Measurements from ENCODE around the gene C16orf82.

The C16orf82 gene

GRCh38 chr16:27066668-27067537 is at the start of gene C16orf82:
TSS of gene C16orf82 (plus strand) at chr16:27066927.
- Histone ChIP-seq H3K27ac (no peak within 1 kb of the TSS), H3K4me3 (peak within 1 kb of the TSS; percentile 21)
- TF ChIP-seq CTCF (IDR thresholded peaks at IDR 0.05) = no peak
- DNase-seq (ENCODE audit: low spot score) = no peak

- H3K4me3 ChIP-seq = no peak overlapping the region
- no peak for TF ChIP-seq CTCF (IDR thresholded peaks at IDR 0.05)
- no peak for DNase-seq (ENCODE audit: low spot score)
- H3K27ac ChIP-seq = no peak overlapping the region
Measured at GRCh38 chr16:27020031-27020430, 46.7 kb upstream of the C16orf82 start.

GRCh38 chr16:27024010-27024409 is 42.7 kb upstream of the C16orf82 start:
- DNase-seq (ENCODE audit: low spot score) = no peak
- Histone ChIP-seq H3K4me3 (no peak overlapping the region), H3K27ac (no peak overlapping the region)
- no peak for TF ChIP-seq CTCF (IDR thresholded peaks at IDR 0.05)

GRCh38 chr16:27025581-27025980 is 41.1 kb upstream of the C16orf82 start:
- H3K27ac ChIP-seq = no peak overlapping the region
- no peak for DNase-seq (ENCODE audit: low spot score)

GRCh38 chr16:27027971-27028370 is 38.8 kb upstream of the C16orf82 start:
- no peak overlapping the region for H3K4me3 ChIP-seq
- DNase-seq (ENCODE audit: low spot score) = no peak
- no peak overlapping the region for H3K27ac ChIP-seq
- TF ChIP-seq CTCF (IDR thresholded peaks at IDR 0.05) = no peak

More at GRCh38 chr16:27025581-27025980, 41.1 kb upstream of the C16orf82 start:
- H3K4me3 ChIP-seq = no peak overlapping the region
- TF ChIP-seq CTCF (IDR thresholded peaks at IDR 0.05) = no peak

GRCh38 chr16:27028591-27029110 is 38.1 kb upstream of the C16orf82 start:
- Histone ChIP-seq H3K4me3 (no peak overlapping the region), H3K27ac (no peak overlapping the region)
- DNase-seq (ENCODE audit: low spot score) = no peak
- no peak for TF ChIP-seq CTCF (IDR thresholded peaks at IDR 0.05)

GRCh38 chr16:27029525-27029924 is 37.2 kb upstream of the C16orf82 start:
- no peak overlapping the region for H3K27ac ChIP-seq
- peak; percentile 19 for DNase-seq (ENCODE audit: low spot score)
- no peak for TF ChIP-seq CTCF (IDR thresholded peaks at IDR 0.05)
- H3K4me3 ChIP-seq = no peak overlapping the region

All from coronary artery (tissue), 2 donors.